22Rv1 (cell line): ENCODE data around the gene TCP1.

ENCODE experiments used
- H3K27ac ChIP-seq: fragments of 450-650 bp; 2 replicates; pipeline ENCODE4 v1.5.1; 2017
- ZFX ChIP-seq: fragments of 450-650 bp; IDR thresholded peaks from 2 replicates; pipeline ENCODE4 v1.6.1; 2017; ENCODE audit warnings: antibody characterized with exemption, borderline replicate concordance
- TF ChIP-seq, protein P1 (sequence below): fragments of 450-650 bp; IDR thresholded peaks from 2 replicates; pipeline ENCODE4 v1.5.1; 2017; ENCODE audit warnings: mild to moderate bottlenecking

Gene TCP1

DNA sequence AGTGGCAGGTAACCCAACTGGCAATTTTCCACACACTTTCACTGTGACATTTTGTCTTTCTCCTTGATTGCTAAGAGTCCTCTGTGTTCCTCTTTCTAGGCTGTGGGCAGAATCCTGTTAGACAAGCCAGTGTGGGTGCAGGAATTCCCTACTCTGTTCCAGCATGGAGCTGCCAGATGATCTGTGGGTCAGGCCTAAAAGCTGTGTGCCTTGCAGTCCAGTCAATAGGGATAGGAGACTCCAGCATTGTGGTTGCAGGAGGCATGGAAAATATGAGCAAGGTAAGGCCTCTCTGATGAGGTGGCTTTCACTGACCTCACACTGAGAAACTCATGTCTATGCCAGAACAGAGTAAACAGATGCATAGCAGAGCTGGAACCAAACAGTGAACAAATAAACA is 22.5 kb downstream of the TCP1 start:
- TF ChIP-seq, protein P1, sequence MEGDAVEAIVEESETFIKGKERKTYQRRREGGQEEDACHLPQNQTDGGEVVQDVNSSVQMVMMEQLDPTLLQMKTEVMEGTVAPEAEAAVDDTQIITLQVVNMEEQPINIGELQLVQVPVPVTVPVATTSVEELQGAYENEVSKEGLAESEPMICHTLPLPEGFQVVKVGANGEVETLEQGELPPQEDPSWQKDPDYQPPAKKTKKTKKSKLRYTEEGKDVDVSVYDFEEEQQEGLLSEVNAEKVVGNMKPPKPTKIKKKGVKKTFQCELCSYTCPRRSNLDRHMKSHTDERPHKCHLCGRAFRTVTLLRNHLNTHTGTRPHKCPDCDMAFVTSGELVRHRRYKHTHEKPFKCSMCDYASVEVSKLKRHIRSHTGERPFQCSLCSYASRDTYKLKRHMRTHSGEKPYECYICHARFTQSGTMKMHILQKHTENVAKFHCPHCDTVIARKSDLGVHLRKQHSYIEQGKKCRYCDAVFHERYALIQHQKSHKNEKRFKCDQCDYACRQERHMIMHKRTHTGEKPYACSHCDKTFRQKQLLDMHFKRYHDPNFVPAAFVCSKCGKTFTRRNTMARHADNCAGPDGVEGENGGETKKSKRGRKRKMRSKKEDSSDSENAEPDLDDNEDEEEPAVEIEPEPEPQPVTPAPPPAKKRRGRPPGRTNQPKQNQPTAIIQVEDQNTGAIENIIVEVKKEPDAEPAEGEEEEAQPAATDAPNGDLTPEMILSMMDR: no peak
- TF ChIP-seq ZFX: no peak
- no peak overlapping the region for H3K27ac ChIP-seq

DNA sequence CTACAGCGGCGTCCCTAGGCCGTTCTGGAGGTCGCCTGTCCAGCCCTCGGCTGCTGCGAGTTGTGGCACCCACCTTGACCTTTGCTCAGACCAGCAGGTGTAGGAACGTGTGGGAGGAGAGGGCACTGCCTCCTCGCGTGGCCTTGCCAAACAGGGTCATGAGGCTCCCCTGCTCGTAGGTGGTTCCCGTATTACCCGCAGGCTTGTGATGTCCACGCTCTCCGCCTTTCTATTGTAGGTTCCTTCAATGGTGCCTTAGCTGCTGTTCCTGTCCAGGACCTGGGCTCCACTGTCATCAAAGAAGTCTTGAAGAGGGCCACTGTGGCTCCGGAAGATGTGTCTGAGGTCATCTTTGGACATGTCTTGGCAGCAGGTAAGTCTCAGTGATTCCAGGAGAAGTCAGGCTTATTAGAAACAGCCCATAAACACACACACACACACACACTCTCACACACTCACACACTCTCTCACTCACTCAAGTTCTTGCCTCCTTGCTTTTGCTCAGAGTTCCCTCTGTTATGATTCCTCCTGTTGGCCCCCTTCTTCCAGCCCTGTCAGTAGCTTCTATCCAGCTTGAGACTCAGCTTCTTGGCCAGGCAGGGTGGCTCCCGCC is 26.6 kb downstream of the TCP1 start:
- H3K27ac ChIP-seq: peak overlapping the region; percentile 94
- no peak for TF ChIP-seq ZFX
- TF ChIP-seq, protein P1: no peak

DNA sequence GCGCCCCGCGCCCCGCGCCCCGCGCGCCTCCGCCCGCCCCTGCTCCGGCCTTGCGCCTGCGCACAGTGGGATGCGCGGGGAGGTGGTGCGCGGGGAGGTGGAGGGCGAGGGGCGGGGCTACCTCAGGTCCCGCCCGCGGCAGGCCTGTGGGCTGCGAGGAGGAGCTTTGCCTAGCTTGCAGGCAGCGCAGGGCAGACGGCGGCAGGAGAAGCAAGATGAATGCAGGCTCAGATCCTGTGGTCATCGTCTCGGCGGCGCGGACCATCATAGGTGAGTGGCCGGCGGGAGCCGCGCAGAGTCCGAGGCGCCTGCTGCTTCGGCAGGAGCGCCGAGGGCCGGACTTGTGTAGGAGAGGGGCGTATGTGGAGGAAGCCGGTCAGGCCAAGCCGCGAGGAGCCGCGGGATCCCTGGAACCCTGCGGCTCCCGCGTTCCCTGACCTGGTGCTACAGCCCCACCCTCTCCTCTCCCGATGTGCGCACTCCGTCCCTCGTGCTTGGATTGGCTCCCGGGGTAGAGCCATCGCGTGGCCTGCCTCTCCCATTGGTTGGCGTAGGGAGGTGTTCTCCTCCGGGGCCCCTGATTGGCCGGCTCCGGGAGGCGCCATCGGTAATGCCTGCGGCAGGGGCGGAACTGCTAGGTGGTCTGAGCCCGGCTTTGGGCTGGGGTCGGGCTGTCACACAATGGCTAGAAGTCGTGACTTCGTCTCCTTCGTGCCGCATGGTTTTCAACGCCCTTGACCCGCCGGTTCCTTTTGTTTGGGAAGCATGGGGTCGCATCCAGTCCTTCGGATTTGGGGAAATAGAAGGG is 27.3 kb downstream of the TCP1 start, which contains the start of gene ACAT2:
Gene ACAT2, plus strand, starts transcription at position 173 of the 808 bp plus-strand sequence. Its CDS starts 43 bp downstream, at position 216.
- no peak for TF ChIP-seq ZFX
- TF ChIP-seq, protein P1: no peak

GRCh38 chr6:159761129-159761872 is 28.1 kb downstream of the TCP1 start:
- H3K27ac ChIP-seq: peak overlapping the region; percentile 94
- TF ChIP-seq ZFX: no peak
- TF ChIP-seq, protein P1: no peak

More for the DNA sequence above, 27.3 kb downstream of the TCP1 start, which contains the start of gene ACAT2:
- H3K27ac ChIP-seq: peak within 1 kb of the TSS; percentile 94

DNA sequence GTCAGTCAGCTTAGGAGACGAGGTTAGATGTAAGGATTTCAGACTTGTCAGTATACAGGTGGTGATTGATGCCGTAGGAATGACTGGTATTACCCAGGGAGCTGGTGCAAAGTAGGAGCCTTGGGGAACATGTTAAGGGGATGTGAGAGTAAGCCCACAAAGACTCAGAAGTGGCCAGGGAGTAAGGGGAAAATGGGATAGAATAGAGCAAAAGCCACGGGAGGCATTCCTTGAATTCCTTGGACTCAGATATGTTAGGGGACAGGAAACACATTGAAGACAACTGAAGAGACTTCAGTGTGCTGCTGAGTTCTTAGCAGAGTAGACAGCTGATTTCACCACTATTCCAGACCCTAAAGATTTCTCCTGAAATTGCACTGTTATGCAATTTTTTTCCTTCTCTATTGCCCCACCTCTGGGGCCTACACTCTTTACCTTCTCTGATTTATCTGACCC is 28.8 kb downstream of the TCP1 start:
- peak overlapping the region; percentile 94 for H3K27ac ChIP-seq
- TF ChIP-seq ZFX: no peak
- TF ChIP-seq, protein P1: no peak

- peak overlapping the region; percentile 94 for H3K27ac ChIP-seq
- TF ChIP-seq, protein P1: no peak
These were observed 29.8 kb downstream of the TCP1 start for GRCh38 chr6:159759645-159760044.
